ENCODE measurements around the gene GIMAP2.

The GIMAP2 gene

DNA sequence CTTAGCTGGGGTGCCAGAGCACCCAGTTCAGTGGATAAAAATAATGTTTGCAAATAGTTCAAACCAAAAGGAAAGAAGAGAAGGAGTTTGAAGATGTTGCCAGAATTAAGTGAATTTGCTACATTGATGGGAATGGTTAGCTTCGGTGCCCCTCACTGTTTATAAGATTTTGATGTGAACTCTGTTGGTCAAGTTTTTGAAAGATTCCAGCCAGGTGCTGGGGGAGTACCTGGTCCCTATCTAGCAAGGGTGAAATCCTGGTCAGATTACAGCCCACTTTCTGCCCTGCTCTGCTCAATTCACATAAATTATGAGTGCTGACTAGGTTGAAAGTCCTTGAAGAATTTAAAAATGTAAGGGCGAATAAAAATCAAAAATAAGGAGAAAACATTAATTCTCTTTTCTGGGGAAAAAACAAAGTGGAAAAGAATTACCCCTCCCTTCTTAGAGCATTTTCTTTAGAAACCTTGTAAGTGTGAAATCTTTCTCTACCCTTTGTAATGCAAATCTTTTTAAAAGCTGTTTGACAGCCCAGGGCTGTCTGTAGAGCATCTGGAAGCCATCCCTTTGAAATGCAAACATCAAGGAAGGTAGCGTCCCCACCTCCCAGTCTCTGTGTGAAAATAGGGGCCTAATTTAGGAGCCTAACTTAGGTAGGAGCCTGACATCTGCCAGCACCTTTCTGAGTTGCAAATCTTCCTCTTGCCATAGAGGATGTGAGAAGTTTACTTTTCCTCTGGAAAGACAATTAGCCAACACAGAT is 50.3 kb downstream of the GIMAP2 start:
- H3K27ac Mint-ChIP-seq = peak overlapping the region; percentile 99

DNA sequence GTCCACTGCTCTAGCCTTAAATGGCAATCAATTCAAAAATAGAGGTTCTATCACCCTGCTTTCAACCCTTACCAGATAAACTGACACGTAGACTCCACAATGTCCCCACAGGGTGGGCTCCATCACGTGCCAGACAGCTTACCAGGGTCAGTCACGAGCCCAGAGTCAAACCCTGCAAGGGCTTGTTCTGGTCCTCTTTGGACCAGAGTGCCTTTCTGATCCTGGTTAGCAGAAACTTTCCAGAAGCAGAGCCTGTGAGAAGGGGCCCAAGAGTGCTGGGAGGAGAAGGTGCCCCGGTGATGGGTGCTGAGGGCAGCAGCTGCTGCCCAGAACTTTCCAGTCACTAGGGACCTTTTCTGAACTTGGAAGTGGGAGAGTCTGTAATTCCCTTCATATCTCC is 51.4 kb downstream of the GIMAP2 start:
- Mint-ChIP-seq H3K36me3 (peaks cover 26% of the 10 kb centered on the region), H3K4me1 (peaks cover 74% of the 10 kb centered on the region), H3K4me3 (peak overlapping the region; percentile 95), H3K9me3 (peaks cover 2% of the 10 kb centered on the region), H3K27ac (peak overlapping the region; percentile 99), H3K27me3 (no peaks in the 10 kb centered on the region)

More for the DNA sequence above, 50.3 kb downstream of the GIMAP2 start:
- Mint-ChIP-seq H3K4me3 (peak overlapping the region; percentile 95), H3K36me3 (peaks cover 18% of the 10 kb centered on the region), H3K27me3 (no peaks in the 10 kb centered on the region), H3K4me1 (peaks cover 72% of the 10 kb centered on the region), H3K9me3 (peaks cover 6% of the 10 kb centered on the region)

DNA sequence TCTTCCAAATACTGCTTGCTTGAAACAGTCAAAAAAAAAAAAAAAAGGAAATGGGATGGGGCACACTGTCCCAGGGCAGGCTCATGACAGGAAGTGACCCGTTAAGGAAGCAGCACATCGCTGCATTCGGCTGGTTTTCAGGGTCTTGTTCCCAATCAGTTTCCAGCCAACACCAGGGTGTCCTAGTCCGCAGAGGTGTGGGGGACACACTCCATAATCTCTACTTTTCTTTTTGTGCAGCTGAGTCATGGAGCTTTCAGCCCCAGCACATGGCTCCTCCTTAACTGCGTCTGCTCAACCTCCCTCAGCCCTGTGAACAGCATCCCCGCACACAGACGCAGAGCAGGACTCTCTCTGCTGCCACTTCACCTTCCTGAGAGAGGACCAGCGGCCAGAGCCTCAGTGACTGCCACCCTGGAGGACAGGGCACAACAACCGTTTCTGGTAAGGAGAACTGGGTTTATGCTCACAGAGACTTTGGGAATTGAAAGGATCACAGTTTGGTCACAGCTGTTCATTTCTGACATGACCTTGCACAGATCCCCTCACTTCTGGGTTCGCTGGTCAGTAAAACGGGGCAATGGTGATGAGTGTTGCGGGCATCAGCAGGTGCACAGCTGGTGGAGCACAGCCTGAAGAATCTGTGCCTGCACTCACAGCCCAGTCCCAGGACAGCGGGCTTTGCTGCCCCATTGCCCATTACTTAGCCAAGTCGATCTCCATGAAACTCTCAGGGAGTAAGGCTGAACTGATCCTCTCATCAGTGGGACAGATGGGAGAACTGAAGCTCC is 52.0 kb downstream of the GIMAP2 start, which contains the start of gene GIMAP5:
GIMAP5 (plus strand) TSS at position 154 of the 791 bp plus-strand sequence. CDS start 3,467 bp downstream, outside the sequence.
- peak within 1 kb of the TSS; percentile 99 for H3K27ac Mint-ChIP-seq
- peak within 1 kb of the TSS; percentile 95 for H3K4me3 Mint-ChIP-seq
- H3K27me3 Mint-ChIP-seq = no peaks in the 10 kb centered on the region
- H3K9me3 Mint-ChIP-seq = no peaks in the 10 kb centered on the region
- peaks cover 32% of the 10 kb centered on the region for H3K36me3 Mint-ChIP-seq
- H3K4me1 Mint-ChIP-seq = peaks cover 74% of the 10 kb centered on the region

- Mint-ChIP-seq H3K27me3 (no peaks in the 10 kb centered on the region), H3K9me3 (no peaks in the 10 kb centered on the region), H3K4me1 (peaks cover 74% of the 10 kb centered on the region), H3K4me3 (peak overlapping the region; percentile 95), H3K27ac (peak overlapping the region; percentile 99), H3K36me3 (peaks cover 38% of the 10 kb centered on the region)
Measured at GRCh38 chr7:150738092-150738491, 52.6 kb downstream of the GIMAP2 start.

DNA sequence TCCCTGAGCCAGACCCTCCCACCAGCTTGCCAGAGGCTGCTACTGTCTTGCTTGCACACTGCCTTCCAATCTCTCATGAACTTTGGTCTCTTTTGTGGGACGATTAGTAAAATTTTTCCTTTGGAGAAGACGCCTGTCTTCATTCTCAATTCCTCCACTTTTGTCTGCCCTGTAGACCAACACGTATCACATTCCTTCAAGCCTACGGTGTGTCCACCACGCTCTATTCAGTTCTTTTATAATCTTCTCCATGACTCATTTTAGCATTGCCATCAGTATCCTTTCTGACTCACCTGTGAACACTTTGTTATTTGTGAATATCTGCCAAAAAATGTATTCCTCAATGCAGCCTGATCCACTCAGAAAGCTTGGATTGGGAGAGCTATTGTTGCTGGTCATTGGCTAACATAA is 53.1 kb downstream of the GIMAP2 start:
- H3K9me3 Mint-ChIP-seq = no peaks in the 10 kb centered on the region
- H3K27me3 Mint-ChIP-seq = no peaks in the 10 kb centered on the region
- H3K4me3 Mint-ChIP-seq = peak overlapping the region; percentile 95
- H3K4me1 Mint-ChIP-seq = peaks cover 74% of the 10 kb centered on the region
- peak overlapping the region; percentile 99 for H3K27ac Mint-ChIP-seq
- peaks cover 41% of the 10 kb centered on the region for H3K36me3 Mint-ChIP-seq

DNA sequence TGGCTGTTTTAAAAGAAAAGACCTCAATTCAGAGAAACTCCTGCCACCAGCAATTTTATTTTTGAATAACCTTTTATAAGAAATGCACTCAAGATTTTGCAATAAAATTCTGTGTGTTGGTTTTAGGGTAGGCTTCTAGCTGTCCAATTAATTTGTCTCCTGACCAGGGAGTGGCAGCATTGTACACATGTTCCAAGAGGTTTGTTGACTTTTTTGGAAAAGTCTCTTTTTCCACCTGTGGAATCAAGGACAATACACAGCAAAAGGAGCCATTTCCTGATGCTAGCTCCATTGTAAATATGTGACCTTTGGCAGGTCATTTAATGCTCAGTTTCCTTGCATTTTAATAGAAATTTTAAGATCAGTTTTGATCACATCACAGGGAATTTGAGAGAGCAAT is 53.5 kb downstream of the GIMAP2 start:
- H3K36me3 Mint-ChIP-seq = peaks cover 43% of the 10 kb centered on the region
- no peaks in the 10 kb centered on the region for H3K9me3 Mint-ChIP-seq
- H3K27ac Mint-ChIP-seq = peak overlapping the region; percentile 99
- peaks cover 74% of the 10 kb centered on the region for H3K4me1 Mint-ChIP-seq
- H3K4me3 Mint-ChIP-seq = peak overlapping the region; percentile 95
- H3K27me3 Mint-ChIP-seq = no peaks in the 10 kb centered on the region

- peak overlapping the region; percentile 99 for H3K27ac Mint-ChIP-seq
- H3K4me3 Mint-ChIP-seq = peak overlapping the region; percentile 95
- H3K36me3 Mint-ChIP-seq = peaks cover 50% of the 10 kb centered on the region
- H3K4me1 Mint-ChIP-seq = peaks cover 74% of the 10 kb centered on the region
- no peaks in the 10 kb centered on the region for H3K9me3 Mint-ChIP-seq
- no peaks in the 10 kb centered on the region for H3K27me3 Mint-ChIP-seq
Measured at GRCh38 chr7:150740053-150740452, 54.5 kb downstream of the GIMAP2 start.

DNA sequence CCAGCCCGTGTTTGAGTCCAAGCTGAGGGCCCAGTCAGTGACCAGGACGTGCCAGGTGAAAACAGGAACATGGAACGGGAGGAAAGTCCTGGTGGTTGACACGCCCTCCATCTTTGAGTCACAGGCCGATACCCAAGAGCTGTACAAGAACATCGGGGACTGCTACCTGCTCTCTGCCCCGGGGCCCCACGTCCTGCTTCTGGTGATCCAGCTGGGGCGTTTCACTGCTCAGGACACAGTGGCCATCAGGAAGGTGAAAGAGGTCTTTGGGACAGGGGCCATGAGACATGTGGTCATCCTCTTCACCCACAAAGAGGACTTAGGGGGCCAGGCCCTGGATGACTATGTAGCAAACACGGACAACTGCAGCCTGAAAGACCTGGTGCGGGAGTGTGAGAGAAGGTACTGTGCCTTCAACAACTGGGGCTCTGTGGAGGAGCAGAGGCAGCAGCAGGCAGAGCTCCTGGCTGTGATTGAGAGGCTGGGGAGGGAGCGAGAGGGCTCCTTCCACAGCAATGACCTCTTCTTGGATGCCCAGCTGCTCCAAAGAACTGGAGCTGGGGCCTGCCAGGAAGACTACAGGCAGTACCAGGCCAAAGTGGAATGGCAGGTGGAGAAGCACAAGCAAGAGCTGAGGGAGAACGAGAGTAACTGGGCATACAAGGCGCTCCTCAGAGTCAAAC is 56.9 kb downstream of the GIMAP2 start:
- Mint-ChIP-seq H3K4me3 (peak overlapping the region; percentile 95), H3K4me1 (peaks cover 77% of the 10 kb centered on the region), H3K27ac (peak overlapping the region; percentile 99), H3K27me3 (no peaks in the 10 kb centered on the region), H3K9me3 (no peaks in the 10 kb centered on the region), H3K36me3 (peaks cover 54% of the 10 kb centered on the region)
